ENCODE measurements around the gene SFI1.

Gene SFI1

GRCh38 chr22:31618471-31619176 lies 122.3 kb downstream of the SFI1 start:
- DNase-seq (ENCODE audit: low read depth) = no peak

DNA sequence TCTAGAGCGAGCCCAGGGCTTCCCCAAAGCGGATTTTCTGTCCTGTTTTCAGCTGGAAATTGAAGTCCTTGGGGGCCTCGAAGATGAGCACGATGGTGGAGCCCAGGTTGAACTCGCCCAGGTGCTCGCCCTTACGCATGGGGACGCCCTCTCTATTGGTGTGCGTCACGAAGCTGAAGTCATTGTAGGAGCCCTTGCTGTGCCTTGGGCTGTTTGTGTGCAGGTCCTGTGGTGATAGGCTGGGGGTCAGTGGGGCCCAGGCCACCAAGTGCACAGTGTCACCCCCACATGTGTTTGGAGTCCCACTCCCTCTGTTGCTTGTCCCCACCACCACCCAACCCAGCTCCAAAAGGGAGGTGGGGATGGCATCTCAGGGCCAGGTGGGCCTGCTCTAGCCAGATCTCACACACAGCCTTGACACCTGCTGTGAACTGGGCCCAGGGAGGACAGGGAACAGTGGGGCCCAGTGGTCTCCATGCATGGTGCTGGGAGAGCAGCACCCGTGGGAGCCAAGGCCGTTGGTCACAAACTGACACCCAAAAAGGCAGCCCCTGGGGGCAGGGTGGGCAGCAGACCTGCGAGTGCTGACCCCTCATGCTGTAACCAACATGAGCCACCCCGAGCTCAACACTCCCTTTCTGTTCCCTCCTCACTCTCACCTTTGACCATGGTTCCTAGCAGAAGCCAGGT lies 123.4 kb downstream of the SFI1 start:
- DNase-seq (ENCODE audit: low read depth) = no peak

DNA sequence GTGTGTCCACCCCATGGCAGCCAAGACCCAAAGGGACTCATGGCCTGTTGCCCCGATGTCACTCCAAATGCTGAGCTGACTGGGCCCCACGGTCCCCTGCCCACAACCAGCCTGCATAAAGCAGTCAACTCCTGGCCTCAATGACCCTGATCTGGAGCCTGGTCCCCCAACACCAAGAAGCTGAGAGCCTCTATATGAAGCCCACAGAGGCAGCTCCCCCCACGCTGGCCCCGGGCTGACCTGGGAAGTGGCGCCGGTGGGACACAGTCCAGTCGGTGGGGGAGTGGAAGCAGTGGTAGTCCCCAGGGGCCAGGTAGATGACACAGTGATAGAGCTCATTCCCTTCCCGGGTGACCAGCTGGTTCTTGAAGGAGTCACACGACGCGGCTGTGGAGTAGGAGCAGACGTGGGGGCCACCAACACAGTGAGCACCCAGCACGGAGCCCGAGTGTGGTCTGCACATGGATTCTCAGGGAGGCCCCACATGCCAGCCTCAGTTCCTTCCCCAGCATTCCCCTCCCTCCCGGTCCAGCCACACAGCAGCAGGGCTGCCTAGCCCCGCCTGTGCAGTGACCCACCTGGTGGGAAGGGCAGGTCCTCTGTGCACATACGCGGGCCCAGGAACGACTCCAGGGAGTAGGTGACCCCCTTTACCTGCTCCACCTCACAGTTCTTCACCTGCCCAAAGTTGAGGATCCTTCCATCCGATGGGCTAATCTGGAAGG lies 124.6 kb downstream of the SFI1 start:
- DNase-seq (ENCODE audit: low read depth) = no peak

DNA sequence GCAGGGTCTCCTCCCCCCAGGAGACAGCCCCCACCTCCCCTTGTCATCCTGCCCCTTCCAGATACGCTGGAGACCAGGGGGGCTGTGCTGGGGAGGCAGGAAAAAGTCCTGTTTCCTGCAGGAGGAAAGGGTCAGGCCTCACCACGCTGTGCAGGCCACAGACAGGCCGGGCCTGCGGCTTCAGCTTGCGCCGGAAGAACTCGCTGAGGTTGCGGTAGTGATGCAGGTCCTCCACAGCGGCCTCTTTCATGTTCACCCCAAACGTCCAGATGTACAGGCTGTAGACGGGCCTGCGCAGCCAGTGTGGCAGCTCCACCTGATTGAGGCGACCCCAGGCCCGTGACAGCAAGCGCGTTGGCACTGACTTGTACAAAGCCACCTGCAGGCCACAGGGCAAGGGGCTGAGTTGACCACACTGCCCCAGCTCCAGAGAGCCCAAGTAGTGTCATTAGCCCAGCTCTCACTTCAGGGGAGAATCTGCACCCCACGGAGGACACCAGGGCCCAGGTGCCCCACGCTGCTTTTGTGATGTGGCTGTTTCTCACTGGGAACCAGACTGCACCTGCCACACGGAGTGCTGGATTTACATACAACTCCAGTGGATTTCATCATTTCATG lies 125.3 kb downstream of the SFI1 start:
- no peak for DNase-seq (ENCODE audit: low read depth)

DNA sequence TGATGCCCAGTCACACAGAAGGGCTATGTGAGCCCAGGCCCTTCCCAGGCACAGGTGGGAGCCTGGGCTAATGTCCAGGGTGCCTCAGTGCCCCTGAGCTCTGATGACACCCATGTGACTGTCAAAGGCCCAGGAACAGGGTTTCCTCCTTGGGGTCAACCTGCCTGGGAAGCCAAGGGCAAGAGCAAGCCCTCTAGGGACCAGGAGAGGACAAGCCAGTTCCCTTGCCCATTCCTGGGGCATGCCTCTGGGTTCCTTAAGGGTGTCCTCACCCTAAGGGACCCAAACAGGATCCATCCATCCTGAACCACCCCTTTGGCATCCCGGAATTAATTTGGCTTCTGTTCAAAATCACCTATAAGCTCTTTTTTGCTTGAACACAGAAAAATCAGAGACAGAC lies 126.6 kb downstream of the SFI1 start:
- DNase-seq (ENCODE audit: low read depth) = no peak

- no peak for DNase-seq (ENCODE audit: low read depth)
Observed at GRCh38 chr22:31623592-31624304, 127.4 kb downstream of the SFI1 start.

DNA sequence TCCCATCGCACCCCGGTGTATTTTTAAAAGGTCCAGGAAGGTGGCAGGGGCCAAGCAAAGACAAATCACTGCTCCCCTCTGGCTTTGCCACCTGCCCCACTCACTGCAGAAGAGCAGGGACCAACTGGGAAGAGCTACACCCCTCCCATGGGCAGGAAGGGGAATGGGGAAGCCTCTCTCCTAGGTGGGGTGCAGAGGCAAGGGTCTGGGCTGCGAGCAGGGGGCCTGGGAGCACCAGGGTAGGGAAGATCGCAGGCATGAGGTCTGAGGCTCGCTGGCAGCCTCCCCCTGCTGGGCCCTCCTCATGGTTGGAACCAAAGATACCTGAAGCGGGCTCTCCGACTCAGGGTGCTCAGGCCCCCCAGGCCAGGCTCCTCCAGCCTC lies 128.9 kb downstream of the SFI1 start:
- DNase-seq (ENCODE audit: low read depth) = no peak

DNA sequence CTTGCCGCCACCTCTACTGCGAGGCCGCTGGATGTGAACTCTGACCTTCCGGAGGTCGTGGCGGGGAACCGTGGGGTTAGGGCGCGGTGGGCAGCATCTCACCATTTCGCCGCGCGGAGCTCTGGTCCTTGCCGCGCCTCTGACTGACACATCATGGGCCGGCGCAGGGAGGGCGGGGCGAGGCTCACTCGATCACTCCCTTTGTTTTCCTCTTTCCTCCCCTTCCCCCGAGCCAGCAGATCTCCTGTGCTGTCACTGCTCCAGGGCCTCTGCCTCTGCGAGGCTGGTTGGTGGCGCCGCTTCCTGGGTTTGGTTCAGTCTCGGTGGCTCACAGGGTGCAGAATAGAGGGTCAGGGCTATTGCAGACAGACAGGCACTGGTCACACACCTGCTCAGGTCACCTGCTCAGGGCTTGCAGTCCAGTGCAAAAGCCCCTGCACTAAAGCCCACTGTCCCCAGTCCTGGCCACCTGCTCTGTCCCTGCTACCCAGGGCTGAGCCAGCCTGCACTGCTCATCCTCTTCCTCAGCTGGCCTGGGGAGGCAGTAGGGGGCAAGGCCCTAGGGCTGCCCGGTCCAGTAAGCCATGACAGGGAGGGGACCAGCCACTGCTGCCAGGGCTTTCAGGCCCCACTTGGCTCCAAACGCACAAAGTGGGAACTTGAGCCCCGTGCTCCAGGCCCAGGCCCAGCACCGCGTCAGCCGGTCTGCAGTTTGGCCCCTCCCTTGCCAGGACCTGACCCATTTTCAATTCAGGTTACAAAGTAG lies 129.5 kb downstream of the SFI1 start:
- no peak for DNase-seq (ENCODE audit: low read depth)

DNA sequence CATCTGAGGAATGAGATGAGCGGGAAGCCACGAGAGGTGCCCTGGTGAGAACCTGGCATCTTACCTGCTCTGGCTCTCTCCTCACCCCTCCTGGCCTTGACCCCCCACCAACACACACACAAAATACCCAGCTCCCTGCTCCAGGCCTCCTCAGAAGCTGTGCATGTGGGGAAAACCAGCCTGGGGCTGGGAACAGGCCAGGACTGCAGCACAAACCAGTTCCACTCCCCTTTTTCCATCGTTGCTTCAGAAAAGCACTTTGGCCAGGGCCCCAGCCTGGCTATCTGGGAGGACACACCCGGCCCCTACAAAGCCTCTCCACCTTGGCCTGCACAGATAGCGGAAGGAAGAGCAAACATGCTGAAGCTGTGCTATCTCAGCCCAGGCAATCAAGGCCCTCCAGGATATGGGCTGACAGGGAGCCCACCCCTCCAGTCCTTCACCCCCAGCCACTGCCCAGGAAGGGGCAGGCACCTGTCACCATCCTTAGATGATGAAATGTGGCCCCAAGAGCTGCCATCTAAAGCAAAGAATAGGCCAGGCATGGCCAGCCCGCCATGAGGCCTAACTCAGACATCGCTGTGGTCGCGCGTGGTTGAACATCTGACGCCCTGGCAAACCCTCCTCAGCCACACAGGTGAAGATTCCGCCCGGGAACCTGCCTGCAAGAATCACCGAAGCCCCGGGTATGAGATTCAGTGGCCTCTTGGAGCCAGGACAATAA lies 130.3 kb downstream of the SFI1 start:
- no peak for DNase-seq (ENCODE audit: low read depth)

DNA sequence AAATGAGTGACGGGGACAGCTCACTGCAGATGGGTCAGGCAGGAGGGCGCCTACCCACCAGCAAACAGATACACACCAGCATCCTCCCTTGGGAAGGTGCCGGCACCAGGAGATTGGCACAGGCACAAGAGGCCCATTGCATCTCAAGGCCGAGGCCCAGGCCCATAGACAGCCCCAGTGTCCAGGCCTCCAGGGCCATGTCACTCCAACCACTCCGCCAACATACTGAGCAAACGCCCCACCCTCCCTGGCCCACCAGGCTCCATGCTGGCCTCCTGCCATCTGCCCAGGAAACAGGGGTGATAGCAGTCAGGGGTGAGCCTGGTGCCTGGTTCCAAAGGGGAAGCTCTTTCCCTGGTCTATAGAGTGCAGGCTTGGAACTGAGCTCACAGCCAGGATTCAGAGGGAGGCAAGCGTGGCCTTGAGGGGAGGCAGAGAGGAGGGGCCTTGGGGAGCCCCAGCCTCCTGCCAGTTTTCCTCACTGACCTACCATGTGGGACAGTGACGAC lies 130.9 kb downstream of the SFI1 start:
- no peak for DNase-seq (ENCODE audit: low read depth)

- DNase-seq (ENCODE audit: low read depth) = no peak
Observed at GRCh38 chr22:31628362-31628761, 132.0 kb downstream of the SFI1 start.

DNA sequence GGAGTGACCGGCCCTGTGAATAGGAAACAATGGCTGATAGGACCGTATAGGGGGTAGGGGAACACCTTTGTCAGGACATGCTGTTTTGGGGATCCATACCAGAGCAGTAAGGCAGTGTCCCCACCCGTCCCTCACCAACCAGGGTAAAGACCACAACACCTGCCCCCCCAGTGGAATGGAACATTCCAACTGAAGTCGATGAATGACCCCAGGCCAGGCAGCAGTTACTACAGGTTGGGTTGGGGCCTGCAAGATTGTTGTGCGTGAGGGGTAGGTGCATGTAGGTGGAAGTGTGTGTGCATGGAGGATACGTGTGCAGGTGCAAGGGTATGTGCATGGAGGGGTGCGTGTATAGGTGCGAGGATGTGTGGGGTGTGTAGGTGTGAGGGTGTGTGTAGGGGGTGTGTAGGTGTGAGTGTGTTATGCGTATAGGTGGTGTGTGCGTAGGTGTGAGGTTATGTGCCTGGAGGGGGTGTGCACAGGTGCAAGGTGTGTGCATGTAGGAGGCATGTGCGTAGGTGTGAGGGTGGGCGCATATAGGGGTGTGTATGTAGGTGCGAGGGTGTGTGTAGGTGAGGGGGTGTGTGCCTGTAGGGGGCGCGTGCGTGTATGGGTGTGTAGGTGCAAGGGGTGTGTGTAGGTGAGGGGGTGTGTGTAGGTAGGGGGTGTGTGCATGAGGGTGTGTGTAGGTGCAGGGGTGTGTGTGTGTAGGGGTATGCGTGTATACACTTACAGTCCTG lies 132.8 kb downstream of the SFI1 start:
- DNase-seq (ENCODE audit: low read depth) = no peak

DNA sequence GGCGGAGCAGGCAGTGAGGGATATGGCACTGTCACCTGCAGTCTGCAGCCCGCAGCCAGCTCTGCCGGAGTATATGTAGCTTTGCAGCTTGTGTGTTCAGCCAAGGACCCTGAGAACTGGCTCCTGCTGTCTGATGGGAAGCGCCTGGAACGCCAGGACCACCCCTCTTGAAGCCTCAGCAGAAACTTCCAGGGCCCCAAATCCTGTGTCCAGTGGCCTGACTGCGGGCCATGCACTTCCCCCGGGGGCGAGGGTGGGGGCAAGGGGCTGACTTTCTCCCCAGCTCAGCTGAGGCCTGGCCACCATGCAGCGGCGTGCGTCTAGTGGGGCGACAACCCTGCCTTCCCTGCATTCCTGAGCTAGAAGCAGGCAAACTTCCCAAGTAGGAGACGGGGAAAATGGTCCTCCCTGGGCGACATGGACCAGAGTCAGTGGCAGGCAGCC lies 133.4 kb downstream of the SFI1 start:
- no peak for DNase-seq (ENCODE audit: low read depth)

DNA sequence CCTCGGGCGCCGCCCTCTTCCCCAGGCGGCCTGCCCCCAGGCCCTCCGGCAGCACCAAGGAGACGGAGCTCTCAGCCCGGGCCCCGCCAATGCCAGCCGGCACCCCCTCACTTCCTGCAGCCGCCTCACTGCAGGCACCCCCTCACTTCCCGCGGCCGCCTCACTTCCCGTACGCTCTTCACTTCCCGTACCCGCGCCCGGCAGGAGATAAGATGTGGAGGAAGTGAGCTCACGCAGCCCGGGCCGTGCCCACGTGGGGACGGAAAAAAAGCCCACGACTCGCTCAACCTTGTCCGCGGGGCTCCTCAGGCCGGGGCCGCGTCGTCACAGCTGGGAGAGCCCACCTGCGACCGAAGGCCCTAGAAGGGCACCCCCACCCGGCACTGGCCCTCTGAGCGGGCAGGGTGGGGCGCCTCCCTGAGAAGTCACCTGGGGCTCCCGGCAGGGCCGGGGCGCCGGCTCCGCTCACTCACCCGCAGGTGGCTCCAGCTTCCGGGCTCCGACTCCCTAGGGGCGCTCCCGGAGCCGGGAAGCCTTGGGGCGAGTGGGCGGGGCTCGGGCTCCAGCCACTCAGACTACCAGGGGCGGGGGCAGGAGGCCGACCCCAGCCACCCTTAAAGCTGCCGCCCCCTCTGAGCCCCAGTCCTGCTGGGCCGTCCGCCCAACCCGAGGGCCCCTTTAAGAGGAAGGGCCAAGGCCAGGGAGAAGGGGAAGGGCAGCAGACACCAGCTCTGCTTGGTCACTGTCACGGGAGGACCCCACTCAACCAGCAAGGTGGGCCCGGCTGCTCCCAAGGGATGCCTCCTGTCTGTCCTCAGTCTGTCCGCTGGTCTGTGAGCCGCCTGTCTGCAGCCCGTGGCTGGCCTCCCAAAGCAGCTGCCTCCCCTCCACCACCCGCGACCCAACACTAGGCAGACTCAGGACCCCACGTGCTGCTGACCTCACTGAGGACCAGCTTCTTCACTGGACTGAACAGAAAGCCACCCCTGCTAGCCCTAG lies 134.3 kb downstream of the SFI1 start:
- no peak for DNase-seq (ENCODE audit: low read depth)

DNA sequence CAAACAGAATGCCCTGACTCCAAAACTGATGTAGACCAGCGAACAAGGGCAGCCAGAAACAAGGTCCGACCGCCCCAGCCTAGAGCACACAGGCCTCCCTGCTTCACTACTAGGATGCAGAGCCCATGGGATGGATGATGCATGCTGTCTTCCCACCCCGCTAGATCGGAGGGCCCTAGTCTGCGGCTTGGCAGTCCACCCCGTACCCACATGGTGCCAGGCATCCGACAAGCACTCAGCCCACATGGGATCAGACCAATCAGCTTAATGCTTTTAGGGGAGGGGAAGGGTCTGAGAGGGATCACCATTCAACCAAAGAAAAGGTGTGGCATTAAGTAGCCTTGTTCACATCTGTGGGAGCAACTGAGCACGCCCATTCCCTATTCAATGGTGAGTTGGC lies 135.1 kb downstream of the SFI1 start:
- no peak for DNase-seq (ENCODE audit: low read depth)

- no peak for DNase-seq (ENCODE audit: low read depth)
Observed at GRCh38 chr22:31635638-31636306, 139.4 kb downstream of the SFI1 start.

GRCh38 chr22:31637447-31637890 lies 141.1 kb downstream of the SFI1 start:
- no peak for DNase-seq (ENCODE audit: low read depth)
